Right lobe of liver (tissue), 4 donors: ENCODE data around the gene FBXO41.

Experiments used
- POLR2A ChIP-seq: fragments of 450-650 bp; IDR thresholded peaks from one replicate; pipeline ENCODE4 v1.6.1; 2017; ENCODE audit warnings: antibody characterized with exemption, mild to moderate bottlenecking
- TF ChIP-seq, protein P1 (sequence below), 4 donors: fragments of 200-600 bp in 3 of 4; fragments of 450-650 bp in 1 of 4; IDR thresholded peaks; one replicate each; pipeline versions ENCODE4 v1.5.1 to v1.8.0; 2016 to 2022; ENCODE audit warnings: antibody characterized with exemption in 4 of 4, mild to moderate bottlenecking in 2 of 4
- donor health status: DM: no; HTN: no; CAD: no.
- donor health status: DM: no; HTN: no; CAD: no.
- donor health status: DM: no; HTN: yes; CAD: no.

DNA sequence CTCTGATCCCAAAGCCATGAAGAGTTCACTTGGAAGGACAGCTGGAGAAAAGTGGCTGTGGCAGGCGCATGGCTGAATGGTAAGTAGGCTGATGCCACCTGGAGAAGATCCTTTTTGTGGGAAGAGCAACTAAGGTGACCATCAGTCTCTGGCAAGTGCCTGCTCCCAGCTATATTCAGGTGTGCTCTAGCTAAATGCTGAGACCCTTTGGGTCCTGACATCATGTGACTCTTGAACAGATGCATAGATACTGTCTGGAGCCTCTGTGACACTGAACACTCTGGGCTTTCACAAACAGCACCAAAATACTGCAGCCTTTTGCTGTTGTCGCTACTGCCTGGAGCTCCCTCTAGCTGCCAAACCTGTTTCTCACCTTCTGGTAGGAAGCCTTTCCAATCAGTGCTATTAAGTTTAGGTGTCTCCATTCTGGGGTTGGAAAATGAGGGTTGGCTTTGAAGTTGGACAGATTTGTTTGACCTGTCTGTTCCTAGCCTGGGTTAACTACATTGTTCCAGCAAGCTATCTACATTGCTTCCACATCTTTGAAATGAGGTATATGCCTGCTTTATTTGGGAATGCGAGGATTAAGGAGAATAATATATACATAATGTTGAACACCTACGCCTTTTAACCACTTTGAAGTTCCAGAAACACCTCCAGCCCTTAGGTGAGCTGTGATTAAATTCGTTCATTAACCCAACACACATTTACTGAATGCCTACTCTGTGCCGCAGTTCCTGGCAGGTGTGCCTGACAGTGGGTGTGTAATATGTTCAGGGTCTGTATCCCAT lies 6.0 kb upstream of the FBXO41 start:
- TF ChIP-seq, protein P1, sequence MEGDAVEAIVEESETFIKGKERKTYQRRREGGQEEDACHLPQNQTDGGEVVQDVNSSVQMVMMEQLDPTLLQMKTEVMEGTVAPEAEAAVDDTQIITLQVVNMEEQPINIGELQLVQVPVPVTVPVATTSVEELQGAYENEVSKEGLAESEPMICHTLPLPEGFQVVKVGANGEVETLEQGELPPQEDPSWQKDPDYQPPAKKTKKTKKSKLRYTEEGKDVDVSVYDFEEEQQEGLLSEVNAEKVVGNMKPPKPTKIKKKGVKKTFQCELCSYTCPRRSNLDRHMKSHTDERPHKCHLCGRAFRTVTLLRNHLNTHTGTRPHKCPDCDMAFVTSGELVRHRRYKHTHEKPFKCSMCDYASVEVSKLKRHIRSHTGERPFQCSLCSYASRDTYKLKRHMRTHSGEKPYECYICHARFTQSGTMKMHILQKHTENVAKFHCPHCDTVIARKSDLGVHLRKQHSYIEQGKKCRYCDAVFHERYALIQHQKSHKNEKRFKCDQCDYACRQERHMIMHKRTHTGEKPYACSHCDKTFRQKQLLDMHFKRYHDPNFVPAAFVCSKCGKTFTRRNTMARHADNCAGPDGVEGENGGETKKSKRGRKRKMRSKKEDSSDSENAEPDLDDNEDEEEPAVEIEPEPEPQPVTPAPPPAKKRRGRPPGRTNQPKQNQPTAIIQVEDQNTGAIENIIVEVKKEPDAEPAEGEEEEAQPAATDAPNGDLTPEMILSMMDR (IDR thresholded peaks at IDR 0.05): peak; percentile 12 to 60 (median 54)
- no peak for TF ChIP-seq POLR2A
